Eye (tissue), 1 donor: ENCODE measurements around the gene PROCR.
"Not testable (repeated sequence)": the region's sequence is repeated elsewhere in the genome, so short reads cannot be mapped to it uniquely, and the experiment has no call there.

Source experiments
- DNase-seq: peaks from one replicate; pipeline ENCODE4 v3.0.0-alpha.2; 2015

PROCR gene

GRCh38 chr20:35193031-35193791 is 21.3 kb downstream of the PROCR start:
- DNase-seq, result not testable (repeated sequence)

GRCh38 chr20:35196313-35196712 is 24.4 kb downstream of the PROCR start:
- no peak for DNase-seq

GRCh38 chr20:35199740-35200139 is 27.9 kb downstream of the PROCR start:
- DNase-seq, result no peak

GRCh38 chr20:35200267-35200666 is 28.4 kb downstream of the PROCR start:
- no peak for DNase-seq

GRCh38 chr20:35201467-35201866 is 29.6 kb downstream of the PROCR start:
- DNase-seq, result not testable (repeated sequence)

- no peak for DNase-seq
Measured at GRCh38 chr20:35206802-35207201, 34.9 kb downstream of the PROCR start.

- DNase-seq, result peak; percentile 92
Measured at GRCh38 chr20:35207950-35208611, 36.2 kb downstream of the PROCR start.

- no peak for DNase-seq
Measured at GRCh38 chr20:35215066-35215956, 43.4 kb downstream of the PROCR start.

- DNase-seq, result no peak
Measured at GRCh38 chr20:35216541-35216940, 44.7 kb downstream of the PROCR start.

GRCh38 chr20:35223941-35224340 is 52.1 kb downstream of the PROCR start:
- no peak for DNase-seq

- DNase-seq, result no peak
Measured at GRCh38 chr20:35224536-35224935, 52.7 kb downstream of the PROCR start.

GRCh38 chr20:35225319-35226125 is 53.6 kb downstream of the PROCR start:
- DNase-seq, result no peak

- peak; percentile 21 for DNase-seq
Measured at GRCh38 chr20:35226126-35226883, 54.4 kb downstream of the PROCR start, which contains the start of gene MMP24. MMP24 (plus strand) TSS chr20:35226690; CDS start chr20:35226739, 49 bp downstream.
